H9 (cell line): ENCODE results near the gene UHRF1. TPM values are rescaled to one million over a fixed set of nuclear protein-coding genes. Genes with fewer than 3 reads are reported as not detected.

Source experiments
- DNase-seq: peaks from one replicate; pipeline ENCODE4 v3.0.0-alpha.2; 2017
- H2AFZ ChIP-seq: one replicate; pipeline ENCODE4 v1.6.1; 2013; ENCODE audit warnings: mild to moderate bottlenecking, low read length, control low read depth, moderate library complexity
- H2AK5ac ChIP-seq: 2 replicates; pipeline ENCODE4 v1.6.1; 2013; ENCODE audit warnings: low read length, control low read depth, mixed read lengths; ENCODE audit not compliant: insufficient read length
- H2BK120ac ChIP-seq: one replicate; pipeline ENCODE4 v1.6.1; 2013; ENCODE audit warnings: low read depth, mild to moderate bottlenecking, low read length, control low read depth, inconsistent platforms; ENCODE audit not compliant: poor library complexity, severe bottlenecking
- H2BK12ac ChIP-seq: 2 replicates; pipeline ENCODE4 v1.6.1; 2013; ENCODE audit warnings: low read length, control low read depth, mixed read lengths, low read depth; ENCODE audit not compliant: insufficient read length
- H2BK15ac ChIP-seq: 2 replicates; pipeline ENCODE4 v1.6.1; 2013; ENCODE audit warnings: low read depth, low read length, control low read depth
- H2BK20ac ChIP-seq: one replicate; pipeline ENCODE4 v1.6.1; 2013; ENCODE audit warnings: low read depth, mild to moderate bottlenecking, low read length, control low read depth, inconsistent platforms; ENCODE audit not compliant: poor library complexity, severe bottlenecking
- H2BK5ac ChIP-seq: 2 replicates; pipeline ENCODE4 v1.6.1; 2013; ENCODE audit warnings: low read length, control low read depth, mixed read lengths; ENCODE audit not compliant: insufficient read length
- H3K14ac ChIP-seq: 2 replicates; pipeline ENCODE4 v1.6.1; 2013; ENCODE audit warnings: low read length, control low read depth; ENCODE audit not compliant: insufficient read depth
- H3K18ac ChIP-seq: 2 replicates; pipeline ENCODE4 v1.6.1; 2013; ENCODE audit warnings: low read depth, mild to moderate bottlenecking, mixed read lengths, low read length, control low read depth; ENCODE audit not compliant: insufficient read length
- H3K23ac ChIP-seq: 2 replicates; pipeline ENCODE4 v1.6.1; 2013; ENCODE audit warnings: low read length, control low read depth, mixed read lengths, low read depth; ENCODE audit not compliant: insufficient read length
- H3K23me2 ChIP-seq: 2 replicates; pipeline ENCODE4 v1.6.1; 2013; ENCODE audit warnings: low read depth, mild to moderate bottlenecking, mixed read lengths, low read length, control low read depth; ENCODE audit not compliant: insufficient read length, poor library complexity, severe bottlenecking
- H3K27ac ChIP-seq: 2 replicates; pipeline ENCODE4 v1.5.1; 2013; ENCODE audit warnings: low read length, control low read depth, mixed read lengths, low read depth; ENCODE audit not compliant: insufficient read length
- H3K27me3 ChIP-seq: 2 replicates; pipeline ENCODE4 v1.6.1; 2013; ENCODE audit warnings: low read length, control low read depth, inconsistent platforms; ENCODE audit not compliant: insufficient read depth
- H3K4ac ChIP-seq: 2 replicates; pipeline ENCODE4 v1.6.1; 2013; ENCODE audit warnings: low read depth, mild to moderate bottlenecking, control low read depth, inconsistent platforms, low read length, moderate library complexity
- H3K4me1 ChIP-seq: 2 replicates; pipeline ENCODE4 v1.6.1; 2013; ENCODE audit warnings: low read length, control low read depth, inconsistent platforms; ENCODE audit not compliant: insufficient read depth
- H3K4me2 ChIP-seq: 2 replicates; pipeline ENCODE4 v1.6.1; 2013; ENCODE audit warnings: low read length, control low read depth, mixed read lengths; ENCODE audit not compliant: insufficient read length, insufficient read depth
- H3K56ac ChIP-seq: 2 replicates; pipeline ENCODE4 v1.6.1; 2013; ENCODE audit warnings: low read depth, mild to moderate bottlenecking, mixed read lengths, low read length, control low read depth; ENCODE audit not compliant: insufficient read length
- H3K79me1 ChIP-seq: 2 replicates; pipeline ENCODE4 v1.6.1; 2013; ENCODE audit warnings: low read depth, mild to moderate bottlenecking, moderate library complexity, low read length, control low read depth, inconsistent platforms; ENCODE audit not compliant: insufficient read depth, poor library complexity, severe bottlenecking
- H3K79me2 ChIP-seq: 2 replicates; pipeline ENCODE4 v1.6.1; 2013; ENCODE audit warnings: low read length, control low read depth, inconsistent platforms; ENCODE audit not compliant: insufficient read depth
- H3K9ac ChIP-seq: 2 replicates; pipeline ENCODE4 v1.6.1; 2013; ENCODE audit warnings: low read length, control low read depth, mixed read lengths; ENCODE audit not compliant: insufficient read length; ENCODE audit errors: extremely low read depth
- H3K9me3 ChIP-seq: one replicate; pipeline ENCODE4 v1.6.1; 2013; ENCODE audit warnings: low read depth, low read length, inconsistent platforms; ENCODE audit not compliant: control insufficient read depth
- H3T11ph ChIP-seq: one replicate; pipeline ENCODE4 v1.6.1; 2013; ENCODE audit warnings: mild to moderate bottlenecking, low read length, control low read depth, inconsistent platforms
- H4K20me1 ChIP-seq: one replicate; pipeline ENCODE4 v1.6.1; 2013; ENCODE audit not compliant: control insufficient read depth, insufficient read length, insufficient read depth
- H4K5ac ChIP-seq: 2 replicates; pipeline ENCODE4 v1.6.1; 2013; ENCODE audit warnings: low read depth, mild to moderate bottlenecking, mixed read lengths, low read length, control low read depth; ENCODE audit not compliant: insufficient read length
- H4K8ac ChIP-seq: replicated peaks from 2 replicates; pipeline ENCODE4 v1.6.1; 2013; ENCODE audit warnings: low read length, control low read depth, mixed read lengths, low read depth; ENCODE audit not compliant: insufficient read length
- H4K91ac ChIP-seq: 2 replicates; pipeline ENCODE4 v1.6.1; 2013; ENCODE audit warnings: low read depth, mild to moderate bottlenecking, moderate library complexity, mixed read lengths, low read length, control low read depth; ENCODE audit not compliant: insufficient read length
- H3K27ac Mint-ChIP-seq, 3 experiments: 2 replicates in 2 of 3; 3 replicates in 1 of 3; pipeline ENCODE4 v1.8.0; 2020 to 2021; ENCODE audit warnings: mixed read lengths in 3 of 3, mild to moderate bottlenecking in 1 of 3, moderate library complexity in 1 of 3
- H3K27me3 Mint-ChIP-seq: 2 replicates; pipeline ENCODE4 v1.8.0; 2021; ENCODE audit warnings: low read depth, mild to moderate bottlenecking, moderate library complexity, mixed read lengths
- H3K36me3 Mint-ChIP-seq, 3 experiments: 2 replicates in 2 of 3; 3 replicates in 1 of 3; pipeline ENCODE4 v1.8.0; 2020 to 2021; ENCODE audit warnings: low read depth in 3 of 3, mixed read lengths in 3 of 3; ENCODE audit not compliant: insufficient read depth in 1 of 3
- H3K4me1 Mint-ChIP-seq, 2 experiments: 2 replicates each; pipeline ENCODE4 v1.8.0; 2020; ENCODE audit warnings: mixed read lengths in 2 of 2
- H3K4me3 Mint-ChIP-seq, 2 experiments: 2 replicates in 1 of 2; 3 replicates in 1 of 2; pipeline ENCODE4 v1.8.0; 2020 to 2021; ENCODE audit warnings: mild to moderate bottlenecking in 2 of 2, mixed read lengths in 2 of 2, moderate library complexity in 1 of 2
- H3K9me3 Mint-ChIP-seq, 2 experiments: 2 replicates in 1 of 2; 3 replicates in 1 of 2; pipeline ENCODE4 v1.8.0; 2020; ENCODE audit warnings: mild to moderate bottlenecking in 2 of 2, mixed read lengths in 2 of 2, moderate library complexity in 1 of 2
- CTCF ChIP-seq: fragments of 200-600 bp; sonication (generic); conservative IDR thresholded peaks from 3 replicates; pipeline ENCODE4 v1.8.0; 2021; ENCODE audit warnings: antibody characterized with exemption, mild to moderate bottlenecking
- WGBS: extraction: QIAGEN DNeasy Blood & Tissue Kit; methylation state at CpG from one replicate; pipeline ENCODE4 v1.1.7; 2013; ENCODE audit warnings: missing lambda C conversion rate, low lambda C conversion rate, mixed read lengths; ENCODE audit not compliant: insufficient read length; ENCODE audit errors: extremely low coverage; 5-methylcytosine and 5-hydroxymethylcytosine counted together
- total RNA-seq: library from RNA; stranded (reverse); gene quantifications from 2 replicates; pipeline ENCODE4 v1.2.1, GENCODE V29; 2021

Gene UHRF1
- total RNA-seq, 1 experiment from 2014 or later: 106 TPM

GRCh38 chr19:4997297-4997696 lies 88.0 kb downstream of the UHRF1 start:
- no peak overlapping the region for H3K9ac ChIP-seq
- Mint-ChIP-seq H3K36me3 (peaks cover 0 to 9% (median 7%) of the 10 kb centered on the region in 3 experiments; a peak in 4 of 7 replicates), H3K27me3 (no peaks in the 10 kb centered on the region), H3K9me3 (no peaks in the 10 kb centered on the region; a peak in 1 of 5 replicates), H3K27ac (peak overlapping the region in 1 of 3 experiments; percentile 23; a peak in 1 of 7 replicates), H3K4me3 (no peak overlapping the region), H3K4me1 (peaks cover 8 to 10% of the 10 kb centered on the region in 2 experiments)
- no peak overlapping the region for H3K18ac ChIP-seq
- no peak overlapping the region for H3T11ph ChIP-seq
- H2BK15ac ChIP-seq: no peak overlapping the region
- H3K27ac ChIP-seq: no peak overlapping the region
- H2BK12ac ChIP-seq: no peak overlapping the region
- H4K8ac ChIP-seq: no peak overlapping the region
- no peak overlapping the region for H2BK120ac ChIP-seq
- H3K27me3 ChIP-seq: no peaks in the 10 kb centered on the region
- H3K4ac ChIP-seq: no peak overlapping the region
- no peak for TF ChIP-seq CTCF
- H3K23me2 ChIP-seq: no peaks in the 10 kb centered on the region
- WGBS: no CpG with 5 or more reads among the region's 12 CpGs
- H3K14ac ChIP-seq: no peak overlapping the region; the same call in 1 of the 2 replicates
- no peak overlapping the region for H2AK5ac ChIP-seq
- H3K56ac ChIP-seq: no peak overlapping the region
- H4K20me1 ChIP-seq: no peaks in the 10 kb centered on the region
- H3K9me3 ChIP-seq: no peaks in the 10 kb centered on the region
- no peak overlapping the region for H3K4me2 ChIP-seq
- no peak overlapping the region for H2BK20ac ChIP-seq
- H3K79me1 ChIP-seq: no peaks in the 10 kb centered on the region
- H4K5ac ChIP-seq: no peak overlapping the region
- H4K91ac ChIP-seq: no peak overlapping the region
- no peak overlapping the region for H3K23ac ChIP-seq
- H2BK5ac ChIP-seq: no peak overlapping the region
- H2AFZ ChIP-seq: no peak overlapping the region
- 0 out of 2 replicates have a peak, but pooled peaks cover 2% of the 10 kb centered on the region for H3K79me2 ChIP-seq
- DNase-seq: no peak
- no peaks in the 10 kb centered on the region for H3K4me1 ChIP-seq
